ENCODE measurements around the gene NUDC.

The NUDC gene

GRCh38 chr1:26900815-26901511, 20.6 kb upstream of the NUDC start:
- H3K4me3 ChIP-seq (ENCODE audit: low read depth, low read length), result peak overlapping the region; percentile 78
- TF ChIP-seq CTCF (IDR thresholded peaks at IDR 0.05; ENCODE audit: borderline replicate concordance, insufficient read depth, low read depth, low read length), result no peak

DNA sequence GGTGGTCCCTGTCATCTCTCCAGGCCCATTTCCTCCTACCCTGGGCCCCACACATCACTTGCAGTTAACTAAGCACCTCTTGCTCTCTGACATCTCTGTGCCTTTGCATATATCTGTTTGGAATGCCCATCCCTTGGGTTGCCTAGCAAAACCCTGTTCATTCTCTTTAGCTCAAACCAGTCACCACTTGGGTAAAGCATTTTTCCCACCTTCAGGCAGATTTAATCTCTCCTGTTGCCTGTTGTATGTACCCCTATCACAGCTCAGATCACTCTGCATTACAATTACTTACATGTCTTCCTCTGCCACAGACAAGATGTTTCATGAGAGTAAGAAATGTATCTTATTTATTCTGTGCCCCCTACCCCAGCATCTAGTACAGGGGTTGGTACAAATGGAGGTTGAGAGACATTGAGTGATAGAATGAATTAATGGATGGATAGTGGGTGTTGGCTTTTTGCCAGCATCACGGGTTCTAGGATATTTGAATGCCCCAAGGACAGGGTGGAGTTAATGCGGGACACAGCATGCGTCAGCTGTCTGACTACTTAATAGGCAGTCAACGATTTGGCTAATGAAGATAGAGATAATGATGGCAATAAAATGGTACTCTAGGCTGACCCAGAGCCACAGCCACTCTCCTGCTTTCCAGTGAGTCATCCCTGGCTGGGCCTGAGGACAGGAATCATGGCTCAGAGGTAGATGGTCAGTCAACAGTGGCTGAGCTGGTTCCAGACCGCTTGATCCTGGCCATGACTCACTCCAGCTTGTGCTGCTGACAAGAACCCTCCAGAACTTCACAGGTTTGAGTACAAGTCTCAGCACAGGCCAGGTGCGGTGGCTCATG, 14.2 kb upstream of the NUDC start:
- H3K4me3 ChIP-seq (ENCODE audit: low read depth, low read length), result no peak overlapping the region
- TF ChIP-seq CTCF (IDR thresholded peaks at IDR 0.05; ENCODE audit: borderline replicate concordance, insufficient read depth, low read depth, low read length), result no peak

GRCh38 chr1:26909951-26910342, 11.6 kb upstream of the NUDC start:
- TF ChIP-seq CTCF (IDR thresholded peaks at IDR 0.05; ENCODE audit: borderline replicate concordance, insufficient read depth, low read depth, low read length), result no peak
- no peak overlapping the region for H3K4me3 ChIP-seq (ENCODE audit: low read depth, low read length)

GRCh38 chr1:26910343-26911160, 11.0 kb upstream of the NUDC start:
- TF ChIP-seq CTCF (IDR thresholded peaks at IDR 0.05; ENCODE audit: borderline replicate concordance, insufficient read depth, low read depth, low read length), result no peak
- no peak overlapping the region for H3K4me3 ChIP-seq (ENCODE audit: low read depth, low read length)

GRCh38 chr1:26911399-26912146, 10.0 kb upstream of the NUDC start:
- TF ChIP-seq CTCF (IDR thresholded peaks at IDR 0.05; ENCODE audit: borderline replicate concordance, insufficient read depth, low read depth, low read length), result no peak
- H3K4me3 ChIP-seq (ENCODE audit: low read depth, low read length), result no peak overlapping the region

- no peak for TF ChIP-seq CTCF (IDR thresholded peaks at IDR 0.05; ENCODE audit: borderline replicate concordance, insufficient read depth, low read depth, low read length)
- H3K4me3 ChIP-seq (ENCODE audit: low read depth, low read length), result no peak overlapping the region
Measured at GRCh38 chr1:26912147-26912490, 9.4 kb upstream of the NUDC start.

Data from GM12875 (cell line).